ENCODE results near the gene CALD1. TPM values are rescaled to one million over a fixed set of nuclear protein-coding genes. Genes with fewer than 3 reads are reported as not detected.

CALD1 gene
- polyA plus RNA-seq, 1 donor (not counting 4 experiments of a cell fraction or from before 2014, with no cell fraction given): 229 TPM

GRCh38 chr7:134782121-134782623 is 2.7 kb downstream of the CALD1 start:
- Histone ChIP-seq H4K20me1 (ENCODE audit: control insufficient read depth, extremely low read depth, insufficient read depth, low read length) (no peaks in the 10 kb centered on the region), H3K36me3 (ENCODE audit: control insufficient read depth in 2 of 2, extremely low read depth in 1 of 2, insufficient read depth in 2 of 2, low read length in 2 of 2) (peaks cover 5 to 17% of the 10 kb centered on the region in 2 experiments), H3K27me3 (ENCODE audit: control insufficient read depth, extremely low read depth, insufficient read depth, low read length) (no peaks in the 10 kb centered on the region), H3K4me1 (ENCODE audit: control insufficient read depth, extremely low read depth, insufficient read depth, low read length) (peaks cover 37% of the 10 kb centered on the region), H3K27ac (ENCODE audit: control insufficient read depth, insufficient read depth, low read length) (no peak overlapping the region), H3K79me2 (ENCODE audit: control insufficient read depth, insufficient read depth, low read length) (peaks cover 70% of the 10 kb centered on the region), H3K4me2 (ENCODE audit: control insufficient read depth, extremely low read depth, insufficient read depth, low read depth, low read length) (peak overlapping the region; percentile 95), H3K9ac (ENCODE audit: control insufficient read depth, extremely low read depth, insufficient read depth, low read length) (no peak overlapping the region), H3K9me3 (ENCODE audit: control insufficient read depth, low read depth, low read length) (no peaks in the 10 kb centered on the region), H3K4me3 (ENCODE audit: control insufficient read depth in 2 of 3, extremely low read depth in 1 of 3, insufficient read depth in 2 of 3, low read depth in 1 of 3, low read length in 3 of 3) (peak overlapping the region in 1 of 3 experiments; percentile 93), H2AFZ (ENCODE audit: control insufficient read depth, low read length) (no peak overlapping the region), H3K9me1 (ENCODE audit: control insufficient read depth, extremely low read depth, insufficient read depth, low read length) (no peaks in the 10 kb centered on the region)
- TF ChIP-seq CTCF (optimal IDR thresholded peaks at IDR 0.05 in 1 of 3, IDR thresholded peaks at IDR 0.05 in 1 of 3, conservative IDR thresholded peaks at IDR 0.05 in 1 of 3; ENCODE audit: extremely low read depth in 1 of 3, insufficient read depth in 2 of 3, low read length in 3 of 3) (no peak), EZH2 (IDR thresholded peaks at IDR 0.05; ENCODE audit: low read length) (no peak)
- DNase-seq (ENCODE audit: low read depth, low spot score): no peak
- dilution Hi-C loops (cut with MboI; ENCODE audit: extremely low pct_ligation_motif_present, low sequenced_read_pairs): no loop called here
- no peak for FAIRE-seq

GRCh38 chr7:134783294-134784069 is 4.0 kb downstream of the CALD1 start:
- H3K27me3 ChIP-seq (ENCODE audit: control insufficient read depth, extremely low read depth, insufficient read depth, low read length): no peaks in the 10 kb centered on the region
- no peak overlapping the region for H3K4me3 ChIP-seq (ENCODE audit: control insufficient read depth in 2 of 3, extremely low read depth in 1 of 3, insufficient read depth in 2 of 3, low read depth in 1 of 3, low read length in 3 of 3)

More at GRCh38 chr7:134783294-134784069, 4.0 kb downstream of the CALD1 start:
- dilution Hi-C loops (cut with MboI; ENCODE audit: extremely low pct_ligation_motif_present, low sequenced_read_pairs): no loop called here
- H4K20me1 ChIP-seq (ENCODE audit: control insufficient read depth, extremely low read depth, insufficient read depth, low read length): no peaks in the 10 kb centered on the region
- H3K4me1 ChIP-seq (ENCODE audit: control insufficient read depth, extremely low read depth, insufficient read depth, low read length): peaks cover 30% of the 10 kb centered on the region
- TF ChIP-seq CTCF (optimal IDR thresholded peaks at IDR 0.05 in 1 of 3, IDR thresholded peaks at IDR 0.05 in 1 of 3, conservative IDR thresholded peaks at IDR 0.05 in 1 of 3; ENCODE audit: extremely low read depth in 1 of 3, insufficient read depth in 2 of 3, low read length in 3 of 3) (no peak), EZH2 (IDR thresholded peaks at IDR 0.05; ENCODE audit: low read length) (no peak)
- FAIRE-seq (no peak), DNase-seq (ENCODE audit: low read depth, low spot score) (no peak)
- no peak overlapping the region for H3K9ac ChIP-seq (ENCODE audit: control insufficient read depth, extremely low read depth, insufficient read depth, low read length)
- peaks cover 80% of the 10 kb centered on the region for H3K79me2 ChIP-seq (ENCODE audit: control insufficient read depth, insufficient read depth, low read length)
- no peaks in the 10 kb centered on the region for H3K9me1 ChIP-seq (ENCODE audit: control insufficient read depth, extremely low read depth, insufficient read depth, low read length)
- no peak overlapping the region for H3K4me2 ChIP-seq (ENCODE audit: control insufficient read depth, extremely low read depth, insufficient read depth, low read depth, low read length)
- no peak overlapping the region for H2AFZ ChIP-seq (ENCODE audit: control insufficient read depth, low read length)
- peaks cover 5 to 17% of the 10 kb centered on the region in 2 experiments for H3K36me3 ChIP-seq (ENCODE audit: control insufficient read depth in 2 of 2, extremely low read depth in 1 of 2, insufficient read depth in 2 of 2, low read length in 2 of 2)
- no peak overlapping the region for H3K27ac ChIP-seq (ENCODE audit: control insufficient read depth, insufficient read depth, low read length)
- no peaks in the 10 kb centered on the region for H3K9me3 ChIP-seq (ENCODE audit: control insufficient read depth, low read depth, low read length)

All from keratinocyte (primary cell).